Stimulated activated CD4-positive, alpha-beta T cell treated with anti-CD3 and anti-CD28 coated beads, Interleukin-4, amount 100 ng/mL, for 4 hours (primary cell): ENCODE results near the gene TASP1.
"Not testable (repeated sequence)": the region's sequence is repeated elsewhere in the genome, so short reads cannot be mapped to it uniquely, and the experiment has no call there.

Experiments
- DNase-seq, 2 experiments: peaks; one replicate each; pipeline ENCODE4 v3.0.0-alpha.2; 2020

Gene TASP1

DNA sequence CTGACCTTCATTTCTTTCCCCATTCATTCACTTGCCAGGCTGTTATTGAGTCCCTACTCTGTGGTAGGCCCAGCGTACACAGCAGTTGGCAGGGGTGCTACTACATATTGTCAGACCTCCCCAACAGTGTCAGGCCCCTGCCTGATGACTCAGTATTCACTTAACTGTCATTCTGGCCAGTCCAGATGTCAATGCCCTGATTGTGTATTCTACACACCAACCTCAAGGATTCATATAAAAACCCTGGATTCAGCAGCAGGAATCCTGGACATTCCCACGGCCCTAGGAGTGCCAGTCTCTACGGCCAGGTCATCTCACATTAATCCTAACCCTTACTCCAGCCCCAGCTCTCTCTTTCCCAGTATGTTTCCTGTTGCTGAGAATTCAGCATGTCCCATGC lies 151.5 kb downstream of the TASP1 start:
- no peak for DNase-seq

DNA sequence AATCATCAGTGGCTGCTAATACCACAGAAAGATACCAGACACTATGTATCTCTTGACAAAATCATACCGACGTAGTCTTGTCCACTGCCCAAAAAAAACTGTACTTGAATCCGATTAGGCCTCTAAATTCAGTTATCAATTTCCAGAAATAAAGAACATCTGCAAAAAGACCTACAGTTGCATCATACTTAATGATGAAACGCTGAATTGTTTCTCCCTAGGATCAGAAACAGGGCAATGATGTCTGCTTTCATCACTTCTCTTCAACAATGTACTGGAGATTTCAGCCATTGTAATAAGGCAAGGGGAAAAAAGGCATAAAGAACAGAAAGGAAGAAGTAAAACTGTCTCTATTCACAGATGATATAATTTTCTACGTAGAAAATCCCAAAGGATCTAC lies 152.0 kb downstream of the TASP1 start:
- no peak for DNase-seq

DNA sequence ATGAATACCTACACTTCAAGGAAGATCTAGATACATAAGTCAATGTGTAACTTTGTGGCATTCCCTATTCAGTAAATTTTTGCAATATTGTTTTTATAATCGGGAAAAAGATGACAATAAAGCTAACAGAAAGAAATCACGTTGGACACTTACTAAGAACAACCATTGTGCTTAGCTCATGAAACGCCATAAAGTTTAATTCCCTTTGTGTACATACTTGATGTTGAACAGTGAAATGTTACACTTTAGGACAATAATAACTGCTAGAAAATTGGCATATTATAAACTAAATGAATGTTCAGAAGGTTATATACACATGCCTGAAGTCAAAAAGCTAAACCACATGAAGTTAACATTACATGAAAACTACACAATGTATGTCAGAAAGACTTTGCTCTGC lies 153.2 kb downstream of the TASP1 start:
- DNase-seq, result no peak

DNA sequence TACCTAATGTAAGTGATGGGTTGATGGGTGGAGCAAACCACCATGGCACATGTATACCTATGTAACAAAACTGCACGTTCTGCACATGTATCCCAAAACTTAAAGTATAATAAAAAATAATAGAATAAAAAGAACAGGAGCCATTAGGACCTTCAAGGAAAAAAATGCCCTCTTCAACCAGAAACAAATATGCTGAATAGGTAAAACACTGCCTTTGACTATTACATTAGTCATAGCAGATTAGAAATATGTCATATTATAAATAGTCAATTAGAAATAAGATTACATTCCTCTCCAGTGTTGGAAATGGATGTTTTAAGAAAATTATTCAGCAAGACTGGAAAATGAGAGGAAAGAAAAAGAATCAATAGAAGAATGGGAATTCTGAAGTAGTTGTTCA lies 153.7 kb downstream of the TASP1 start:
- DNase-seq, result not testable (repeated sequence)

DNA sequence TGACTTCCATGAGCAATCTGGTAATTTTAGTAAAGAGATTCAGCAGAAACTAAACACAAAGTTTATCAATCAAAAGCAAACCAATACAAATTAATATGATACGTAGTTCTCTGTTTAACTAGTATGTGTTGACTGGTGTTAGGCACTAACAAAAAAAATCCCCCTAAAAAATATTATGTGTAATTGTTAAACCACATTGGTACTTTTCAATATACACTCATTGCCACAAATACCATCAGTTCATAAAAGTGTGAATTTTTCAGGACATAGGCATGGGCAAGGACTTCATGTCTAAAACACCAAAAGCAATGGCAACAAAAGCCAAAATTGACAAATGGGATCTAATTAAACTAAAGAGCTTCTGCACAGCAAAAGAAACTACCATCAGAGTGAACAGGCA lies 155.3 kb downstream of the TASP1 start:
- DNase-seq, result not testable (repeated sequence)

DNA sequence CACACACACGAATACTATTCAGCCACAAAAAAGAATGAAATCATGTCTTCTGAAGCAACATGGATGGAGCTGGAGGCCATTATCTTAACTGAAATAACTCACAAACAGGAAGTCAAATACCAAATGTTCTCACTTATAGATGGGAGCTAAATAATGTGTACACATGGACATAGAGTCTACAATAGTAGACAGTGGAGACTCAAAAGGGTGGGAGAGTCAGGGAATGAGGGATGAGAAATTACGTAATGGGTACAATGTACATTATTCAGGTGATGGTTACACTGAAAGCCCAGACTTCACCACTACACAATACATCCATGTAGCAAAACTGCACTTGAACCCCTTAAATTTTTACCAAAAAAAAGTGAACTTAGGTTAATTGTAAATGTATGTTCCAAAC lies 160.4 kb downstream of the TASP1 start:
- DNase-seq, result no peak

DNA sequence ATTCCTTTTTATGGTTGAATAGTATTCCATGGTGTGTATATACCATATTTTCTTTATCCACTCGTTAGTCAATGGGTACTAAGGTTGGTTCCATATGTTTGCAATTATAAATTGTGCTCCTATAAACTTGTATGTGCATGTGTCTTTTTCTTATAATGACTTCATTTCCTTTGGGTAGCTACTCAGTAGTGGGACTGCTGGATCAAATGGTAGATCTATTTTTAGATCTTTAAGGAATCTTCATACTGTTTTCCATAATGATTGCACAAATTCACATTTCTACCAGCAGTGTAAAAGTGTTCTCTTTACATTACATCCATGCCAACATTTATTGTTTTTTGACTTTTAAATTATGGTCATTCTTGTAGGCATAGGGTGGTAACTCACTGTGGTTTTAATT lies 164.3 kb downstream of the TASP1 start:
- no peak for DNase-seq

DNA sequence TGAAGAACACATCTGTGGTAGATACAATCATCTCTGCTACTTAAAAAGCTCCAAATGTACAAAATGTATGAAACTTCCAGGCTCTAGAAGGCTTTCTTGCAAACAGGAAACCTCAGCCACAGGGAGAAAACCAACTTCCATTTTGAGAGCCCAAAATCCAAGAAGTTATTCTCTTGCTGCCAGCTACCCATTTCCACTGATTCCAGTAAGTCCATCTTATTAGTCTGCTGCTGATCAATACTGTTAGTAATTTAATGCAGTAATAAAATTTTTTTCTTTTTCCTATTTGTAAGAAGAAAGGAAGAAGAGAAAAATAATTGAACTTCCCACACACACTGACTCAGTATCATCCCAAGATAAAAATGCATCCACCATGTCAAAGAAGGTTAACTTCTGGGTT lies 169.5 kb downstream of the TASP1 start:
- DNase-seq, result no peak

DNA sequence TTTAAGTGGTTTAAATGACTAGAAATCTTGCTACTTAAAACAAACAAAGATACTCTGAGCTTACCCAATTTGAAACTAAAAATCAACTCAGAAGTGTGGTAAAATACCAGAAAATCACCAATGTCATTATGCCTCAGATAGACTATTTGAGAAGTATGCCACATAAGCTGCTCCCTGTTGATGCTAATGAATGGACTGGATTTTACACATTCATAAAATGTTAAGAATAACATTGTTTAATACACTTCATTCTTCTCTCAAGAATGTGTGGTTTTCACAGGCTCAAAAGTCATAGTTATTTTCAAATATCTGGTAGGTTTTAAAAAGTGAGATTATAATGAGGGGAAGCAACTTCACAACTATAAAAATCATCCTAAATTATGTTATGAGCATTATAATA lies 170.6 kb downstream of the TASP1 start:
- no peak for DNase-seq

DNA sequence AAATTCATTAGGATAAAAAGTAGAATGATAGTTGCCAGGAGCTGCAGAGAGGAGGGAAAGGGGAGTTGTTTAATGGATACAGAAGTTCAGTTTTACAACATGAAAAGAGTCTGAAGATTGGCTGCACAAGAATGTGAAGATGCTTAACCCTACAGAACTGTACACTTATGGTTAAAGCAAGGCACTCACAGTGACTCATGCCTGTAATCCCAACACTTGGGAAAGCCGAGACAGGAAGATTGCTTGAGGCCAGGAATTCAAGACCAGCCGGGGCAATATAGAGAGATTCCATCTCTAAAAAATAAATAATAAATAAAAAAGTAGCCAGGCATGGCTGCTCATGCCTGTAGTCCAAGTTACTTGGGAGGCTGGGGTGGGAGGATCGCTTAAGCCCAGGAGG lies 174.0 kb downstream of the TASP1 start:
- DNase-seq, result no peak

DNA sequence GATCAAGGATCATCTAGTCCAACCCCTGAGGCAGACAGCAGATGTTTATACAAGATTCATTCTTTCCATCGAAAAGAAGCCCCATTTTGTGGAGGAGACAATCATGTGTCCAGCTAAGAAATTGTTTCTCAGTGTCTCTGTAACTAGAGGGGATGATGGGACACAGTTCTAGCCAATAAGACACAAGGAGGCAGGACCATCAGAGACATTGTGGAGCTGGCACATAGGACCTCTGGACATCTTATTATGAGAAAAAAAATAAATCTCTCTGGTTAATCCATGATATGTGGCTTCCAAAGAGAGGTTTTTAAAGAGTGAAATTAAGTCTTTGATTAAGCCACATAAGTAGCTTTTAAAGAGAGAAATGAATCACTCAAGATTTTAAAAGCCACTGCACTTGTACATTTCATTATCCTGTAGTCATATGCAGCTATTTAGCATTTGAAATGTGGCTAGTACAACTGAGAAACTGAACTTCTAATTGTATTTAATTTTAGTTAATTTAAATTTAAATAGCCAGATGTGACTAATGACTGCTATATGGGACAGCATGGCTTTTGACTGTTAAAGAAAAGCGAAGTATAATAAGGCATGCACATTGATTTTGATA lies 176.8 kb downstream of the TASP1 start:
- DNase-seq, result no peak

DNA sequence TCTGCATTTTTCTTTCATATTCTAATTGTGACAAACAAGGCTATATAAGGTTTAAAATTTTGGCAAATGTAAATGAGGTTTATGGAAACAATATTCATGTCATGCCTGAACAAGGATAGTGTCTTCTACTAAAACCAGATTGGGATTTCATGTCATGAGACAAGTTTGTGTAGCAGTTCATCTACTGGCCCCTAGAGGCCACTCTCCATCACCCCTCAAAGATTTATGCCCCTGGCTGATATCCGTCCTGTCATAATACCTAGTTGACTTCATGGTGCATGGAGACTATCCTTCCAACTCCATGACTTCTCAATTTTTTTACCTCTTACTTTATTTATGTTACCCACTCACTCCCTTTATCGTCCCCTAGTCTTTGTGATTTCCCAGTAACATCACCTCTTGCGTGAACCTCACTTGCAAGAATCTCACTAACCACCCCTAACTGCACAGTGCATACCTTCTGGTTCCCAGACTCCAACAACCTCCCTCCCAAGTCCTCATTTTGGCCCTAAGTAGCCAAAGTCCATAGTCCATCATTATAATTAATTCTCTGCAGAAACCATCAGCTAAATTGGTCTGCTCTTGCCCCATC lies 179.8 kb downstream of the TASP1 start:
- DNase-seq, result no peak

DNA sequence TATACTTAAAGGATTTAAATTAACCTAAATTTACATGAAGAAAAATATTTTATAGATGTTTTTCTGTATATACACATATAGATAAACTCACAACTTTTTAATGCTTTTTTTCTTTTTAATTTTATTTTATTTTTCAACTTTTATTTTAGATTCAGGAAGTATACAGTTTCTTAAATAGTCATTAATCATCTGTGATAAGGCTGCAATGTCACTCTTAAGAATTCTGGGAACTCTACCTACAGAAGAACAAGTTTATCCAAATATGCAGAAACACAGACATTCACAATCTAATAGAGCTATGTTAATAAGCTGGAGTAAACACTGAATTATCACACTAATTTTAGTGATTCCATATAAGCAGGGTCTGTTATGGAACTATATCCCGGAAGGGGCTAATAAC lies 181.2 kb downstream of the TASP1 start:
- no peak for DNase-seq

DNA sequence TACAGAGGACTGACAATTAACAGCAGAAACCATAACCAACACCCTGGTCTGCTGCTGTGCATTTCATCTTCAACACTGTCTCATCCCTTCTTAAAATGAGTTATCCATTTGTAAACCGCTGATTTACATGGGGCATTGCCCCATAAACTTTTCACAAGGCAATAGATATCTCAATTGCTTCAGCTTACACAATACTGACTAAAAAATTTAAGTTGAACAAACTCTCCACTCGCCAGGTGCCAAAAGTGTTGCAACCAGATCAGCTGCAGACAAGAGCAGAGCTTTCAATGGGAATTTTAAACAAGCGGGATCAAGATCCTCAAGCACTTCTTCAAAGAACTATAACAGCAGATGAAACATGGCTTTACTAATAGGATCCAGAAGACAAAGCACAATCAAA lies 183.0 kb downstream of the TASP1 start:
- DNase-seq, result no peak

DNA sequence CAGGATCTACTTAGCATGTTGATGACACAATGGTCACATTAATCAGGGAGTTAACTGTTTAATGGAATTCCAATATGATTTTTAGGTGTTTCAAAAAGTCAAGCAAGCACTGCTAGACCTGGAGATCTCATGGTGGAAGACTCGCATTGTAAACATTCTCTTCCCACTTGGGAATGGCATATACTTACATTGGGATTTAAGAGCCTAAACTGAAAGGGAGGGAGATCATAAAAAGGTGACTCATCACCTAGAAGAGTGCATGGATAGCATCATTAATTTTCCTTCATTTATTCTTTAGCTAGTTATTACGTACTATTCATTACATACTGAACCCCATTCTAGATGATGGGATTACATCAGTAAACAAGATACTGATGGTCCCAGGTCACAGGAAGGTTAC lies 185.4 kb downstream of the TASP1 start:
- DNase-seq, result no peak

DNA sequence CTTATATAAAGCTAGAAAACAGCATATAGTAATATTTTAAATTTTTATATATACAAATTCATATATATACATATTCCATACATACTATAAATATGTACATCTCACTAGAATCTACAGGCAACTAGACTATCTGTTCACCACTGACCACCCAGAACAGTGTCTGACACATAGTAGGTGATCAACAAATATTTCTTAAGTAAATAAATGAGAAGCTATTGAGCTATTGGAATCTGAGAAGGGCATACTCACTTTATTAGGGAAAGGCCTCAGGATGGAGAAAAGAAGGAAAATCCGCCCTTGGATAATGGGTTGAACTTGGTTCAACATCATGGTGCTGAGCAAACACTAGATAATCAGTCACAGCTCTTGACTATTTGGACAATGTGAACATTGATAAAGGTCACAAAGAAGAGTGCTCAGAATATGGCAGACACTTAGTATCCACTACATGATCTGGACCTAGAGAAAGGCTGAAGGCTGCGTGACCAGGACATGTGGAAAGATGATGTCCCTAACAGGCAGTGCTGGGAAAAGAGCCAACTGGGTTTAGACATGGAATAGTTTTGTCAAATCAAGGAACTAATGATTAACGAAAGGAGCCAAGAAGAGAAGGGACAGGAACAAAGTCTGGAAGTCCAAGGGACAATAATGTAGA lies 186.1 kb downstream of the TASP1 start:
- DNase-seq, result no peak

DNA sequence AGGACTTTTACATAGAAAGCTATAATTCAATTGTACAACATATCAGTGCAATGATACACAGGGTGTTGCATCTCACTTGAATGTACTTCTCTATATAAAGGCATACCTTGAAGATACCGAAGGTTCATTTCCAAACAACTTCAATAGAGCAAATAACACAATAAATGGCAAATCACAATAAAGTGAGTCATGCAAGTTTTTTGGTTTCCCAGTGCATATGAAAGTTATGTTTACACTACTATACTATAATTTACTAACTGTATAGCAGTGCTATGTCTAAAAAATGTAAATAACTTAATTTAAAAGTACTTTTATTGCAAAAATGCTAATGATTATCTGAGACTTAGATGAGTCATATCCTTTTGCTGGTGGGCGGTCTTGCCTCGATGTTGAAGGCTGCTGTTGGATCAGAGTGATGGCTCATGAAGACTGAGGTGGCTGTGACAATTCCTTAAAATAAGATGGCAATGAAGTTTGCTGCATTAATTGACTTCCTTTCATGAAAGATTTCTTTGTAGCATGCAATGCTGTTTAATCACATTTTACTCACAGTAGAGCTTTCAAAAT lies 188.8 kb downstream of the TASP1 start:
- DNase-seq, result no peak

DNA sequence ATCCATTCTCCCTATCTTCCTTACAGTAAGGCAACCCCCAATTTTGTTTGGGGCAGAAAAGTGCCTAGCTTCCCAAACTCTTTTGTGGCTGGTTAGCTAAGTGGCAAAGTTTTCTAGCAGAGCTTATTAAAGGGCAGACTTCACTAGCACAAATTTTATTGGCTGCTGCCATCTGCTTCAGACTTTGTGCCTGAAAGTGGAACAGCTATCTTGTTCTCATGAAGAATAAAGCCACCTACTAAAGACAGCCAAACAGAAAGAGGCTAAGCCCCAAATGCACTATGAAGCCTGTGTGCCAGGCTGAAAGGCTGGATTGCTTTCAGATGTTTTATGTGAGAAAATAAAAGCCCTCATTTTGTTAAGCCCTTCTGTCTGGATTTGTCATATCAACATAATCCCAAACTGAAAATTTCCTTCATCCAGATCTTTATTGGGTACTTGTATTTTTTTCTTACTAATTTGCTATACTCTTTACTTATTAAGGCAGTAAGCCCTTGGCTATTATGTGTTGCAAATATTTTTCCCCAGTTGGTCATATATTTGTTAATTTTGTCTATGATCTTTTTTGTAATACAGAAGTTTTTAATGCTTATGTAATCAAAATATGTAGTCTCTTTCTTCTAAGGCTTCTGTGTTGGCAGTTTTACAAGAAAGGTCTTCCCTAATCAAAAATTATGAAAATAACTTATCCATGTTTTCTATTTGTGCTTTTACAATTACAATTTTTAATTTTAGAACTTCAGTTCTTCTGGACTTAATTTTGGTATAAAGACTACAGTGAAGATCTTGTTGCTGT lies 191.1 kb downstream of the TASP1 start:
- DNase-seq, result no peak

DNA sequence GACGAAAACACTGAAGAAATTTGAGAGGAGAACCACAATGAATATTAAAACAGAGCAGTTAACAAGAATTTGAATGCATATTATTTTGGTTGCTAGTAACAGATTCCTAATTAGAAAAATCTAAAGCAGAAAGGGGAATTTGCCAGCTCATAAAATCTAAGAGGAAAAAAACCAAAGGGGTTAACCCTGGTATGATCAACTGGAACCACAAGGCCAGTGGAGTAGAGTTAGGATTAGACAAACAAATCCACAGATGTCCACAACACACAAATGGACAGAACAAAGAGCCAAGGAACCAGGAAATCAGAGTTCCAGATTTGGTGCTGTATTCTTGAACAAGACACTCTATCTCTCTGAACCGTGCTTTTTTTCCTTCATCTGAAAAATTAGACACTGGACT lies 195.0 kb downstream of the TASP1 start:
- DNase-seq, result no peak

DNA sequence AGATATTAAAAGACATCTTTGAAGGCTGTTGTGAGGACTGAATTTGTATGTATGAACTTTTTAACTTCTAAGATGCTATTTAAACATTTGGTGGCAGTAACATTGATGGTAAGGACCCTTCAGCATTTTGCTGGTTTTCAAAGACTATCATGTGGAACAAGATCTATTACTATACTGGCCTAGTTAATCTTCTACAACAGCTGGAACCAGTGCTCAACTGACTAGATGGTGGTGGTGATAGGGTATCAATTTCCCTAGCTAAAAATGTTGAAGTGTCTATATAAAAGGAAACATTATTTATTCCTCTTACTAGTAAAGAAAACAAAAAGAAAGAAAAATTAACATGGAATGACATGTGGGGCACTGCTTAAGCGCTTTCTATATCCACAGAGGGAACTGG lies 195.7 kb downstream of the TASP1 start:
- no peak for DNase-seq

DNA sequence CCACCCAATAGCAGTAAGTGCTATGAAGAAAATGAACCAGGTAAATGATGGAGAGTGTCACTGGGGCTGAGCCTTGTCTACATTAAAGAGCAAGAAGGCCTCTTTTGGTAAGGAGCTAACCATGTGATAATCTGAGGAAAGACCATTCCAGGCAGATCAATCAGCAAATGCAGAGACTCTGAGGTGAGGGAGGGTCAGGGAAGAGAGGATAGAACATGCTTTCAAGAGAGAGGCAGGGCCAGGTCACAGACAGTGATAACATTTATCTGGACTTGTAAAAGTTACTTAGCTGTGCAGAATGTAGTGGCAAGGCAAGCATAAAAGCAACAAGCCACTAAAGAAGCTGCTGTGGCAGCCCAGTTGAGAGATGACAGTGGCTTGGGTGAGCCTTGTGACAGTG lies 197.3 kb downstream of the TASP1 start:
- no peak for DNase-seq

DNA sequence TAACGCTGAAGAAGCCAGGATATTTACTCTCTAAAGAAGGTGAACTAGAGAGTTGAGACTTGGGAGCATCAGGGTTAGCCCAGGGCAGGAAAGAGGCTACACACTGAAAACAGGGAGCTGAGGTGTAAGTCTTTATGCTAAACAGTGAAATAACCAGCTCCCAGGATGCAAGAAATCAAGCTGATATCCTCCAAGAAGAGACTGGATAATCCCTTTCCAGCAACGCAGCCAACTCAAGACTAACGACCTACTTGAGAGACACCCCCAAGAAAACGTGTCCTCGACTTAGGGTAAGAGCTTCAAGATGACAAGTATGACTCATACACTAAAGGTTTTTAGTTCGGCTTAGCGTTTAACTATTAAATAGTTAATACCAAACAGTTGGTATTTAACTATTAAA lies 202.2 kb downstream of the TASP1 start:
- DNase-seq, result no peak

DNA sequence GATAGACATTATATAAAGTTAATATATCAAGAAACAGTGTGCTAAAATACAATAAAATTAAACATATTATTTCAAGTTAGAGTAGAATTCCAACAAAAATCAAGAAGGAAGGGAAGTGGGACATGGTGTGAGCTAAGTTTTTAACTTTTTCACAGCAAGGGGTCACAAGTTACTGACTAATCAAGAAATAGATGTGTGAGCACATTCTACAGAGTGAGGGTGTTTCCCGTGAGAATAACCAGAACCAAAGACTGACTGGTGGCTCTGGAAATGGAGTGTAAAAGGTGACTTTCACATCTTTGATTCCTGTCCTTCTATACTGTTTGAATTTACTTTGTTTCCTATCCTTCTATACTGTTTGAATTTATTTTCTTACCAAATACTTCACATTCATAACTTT lies 206.6 kb downstream of the TASP1 start:
- DNase-seq, result no peak
